GM20000 (cell line): ENCODE results near the gene YIF1A.
"Not testable (repeated sequence)": the region's sequence is repeated elsewhere in the genome, so short reads cannot be mapped to it uniquely, and the experiment has no call there.

Source experiments
- DNase-seq: peaks from one replicate; pipeline ENCODE4 v3.0.0; 2012; ENCODE audit warnings: low spot score
- CTCF ChIP-seq: IDR thresholded peaks from 2 replicates; pipeline ENCODE4 v1.5.1; 2012; ENCODE audit warnings: mild to moderate bottlenecking, control low read depth; ENCODE audit errors: extremely low read depth, missing control alignments

YIF1A gene

GRCh38 chr11:66262696-66263095 is 26.2 kb downstream of the YIF1A start:
- no peak for TF ChIP-seq CTCF
- DNase-seq, result no peak

GRCh38 chr11:66262191-66262590 is 26.8 kb downstream of the YIF1A start:
- TF ChIP-seq CTCF, result no peak
- no peak for DNase-seq

GRCh38 chr11:66261578-66261977 is 27.4 kb downstream of the YIF1A start:
- no peak for DNase-seq
- no peak for TF ChIP-seq CTCF

- DNase-seq, result no peak
- TF ChIP-seq CTCF, result no peak
These were observed 29.0 kb downstream of the YIF1A start for GRCh38 chr11:66259956-66260355.

- DNase-seq, result no peak
- TF ChIP-seq CTCF, result no peak
These were observed 29.7 kb downstream of the YIF1A start for GRCh38 chr11:66259225-66259624.

GRCh38 chr11:66258473-66258893 is 30.5 kb downstream of the YIF1A start:
- TF ChIP-seq CTCF, result no peak
- DNase-seq, result no peak

GRCh38 chr11:66253081-66253480 is 35.9 kb downstream of the YIF1A start:
- DNase-seq, result not testable (repeated sequence)

GRCh38 chr11:66251809-66252208 is 37.1 kb downstream of the YIF1A start:
- TF ChIP-seq CTCF, result no peak
- no peak for DNase-seq
